Neural cell (in vitro differentiated cells): ENCODE measurements around the gene ABCA2. TPM values are rescaled to one million over a fixed set of nuclear protein-coding genes. Genes with fewer than 3 reads are reported as not detected.

Experiments used
- H2AFZ ChIP-seq: fragments of 200-600, 300-800 bp; sonication (generic), shearing (Covaris generic); 2 replicates; pipeline ENCODE4 v1.6.0; 2014; ENCODE audit warnings: low read depth, mild to moderate bottlenecking, antibody characterized with exemption, low read length, moderate library complexity
- H3F3A ChIP-seq: fragments of 200-600 bp; shearing (Covaris generic); 2 replicates; pipeline ENCODE4 v1.6.1; 2016; ENCODE audit warnings: mild to moderate bottlenecking, moderate library complexity, mixed read lengths, antibody characterized with exemption, low read length; ENCODE audit not compliant: insufficient read depth, poor library complexity, severe bottlenecking
- H3K27ac ChIP-seq: fragments of 200-600, 300-800 bp; sonication (generic), shearing (Covaris generic); 2 replicates; pipeline ENCODE4 v1.5.1; 2014; ENCODE audit warnings: mild to moderate bottlenecking, low read length, moderate library complexity
- H3K27me3 ChIP-seq: fragments of 300-800, 200-600 bp; sonication (generic), shearing (Covaris generic); 2 replicates; pipeline ENCODE4 v1.6.0; 2014; ENCODE audit warnings: mild to moderate bottlenecking, low read depth, low read length, moderate library complexity; ENCODE audit not compliant: insufficient read depth
- H3K36me3 ChIP-seq: fragments of 300-800, 200-600 bp; sonication (generic), shearing (Covaris generic); 2 replicates; pipeline ENCODE4 v1.5.1; 2014; ENCODE audit warnings: mild to moderate bottlenecking, antibody characterized with exemption, low read length, moderate library complexity; ENCODE audit not compliant: insufficient read depth
- H3K4me2 ChIP-seq: fragments of 300-800, 200-600 bp; sonication (generic), shearing (Covaris generic); 2 replicates; pipeline ENCODE4 v1.6.0; 2014; ENCODE audit warnings: mild to moderate bottlenecking, low read length
- H3K4me3 ChIP-seq: fragments of 300-800, 200-600 bp; sonication (generic), shearing (Covaris generic); 2 replicates; pipeline ENCODE4 v1.5.1; 2014; ENCODE audit warnings: mild to moderate bottlenecking, low read length, moderate library complexity
- H3K79me2 ChIP-seq: fragments of 200-600 bp; shearing (Covaris generic); replicated peaks from 2 replicates; pipeline ENCODE4 v1.6.0; 2014; ENCODE audit warnings: mild to moderate bottlenecking, low read length, moderate library complexity; ENCODE audit not compliant: insufficient read depth
- H3K9ac ChIP-seq: fragments of 300-800, 200-600 bp; sonication (generic), shearing (Covaris generic); 2 replicates; pipeline ENCODE4 v1.6.1; 2016; ENCODE audit warnings: mild to moderate bottlenecking, low read length, mixed read lengths
- H3K9me2 ChIP-seq: fragments of 200-600 bp; shearing (Covaris generic); 2 replicates; pipeline ENCODE4 v1.6.1; 2016; ENCODE audit warnings: mild to moderate bottlenecking, low read length, mixed read lengths; ENCODE audit not compliant: insufficient read depth
- H3K9me3 ChIP-seq: fragments of 200-600, 300-800 bp; sonication (generic), shearing (Covaris generic); 2 replicates; pipeline ENCODE4 v1.6.1; 2016; ENCODE audit warnings: mild to moderate bottlenecking, mixed run types, low read length, moderate library complexity, mixed read lengths
- H4K20me1 ChIP-seq: fragments of 200-600 bp; shearing (Covaris generic); 2 replicates; pipeline ENCODE4 v1.6.1; 2016; ENCODE audit warnings: mild to moderate bottlenecking, mixed run types; ENCODE audit not compliant: insufficient read depth
- CTCF ChIP-seq: fragments of 450-650 bp; IDR thresholded peaks from 2 replicates; pipeline ENCODE4 v1.5.1; 2014; ENCODE audit warnings: antibody characterized with exemption, mild to moderate bottlenecking, moderate library complexity; ENCODE audit not compliant: poor library complexity, severe bottlenecking
- EP300 ChIP-seq: fragments of 450-650 bp; conservative IDR thresholded peaks from 2 replicates; pipeline ENCODE4 v1.6.1; 2014; ENCODE audit warnings: antibody characterized with exemption, mild to moderate bottlenecking, moderate library complexity; ENCODE audit not compliant: poor library complexity, severe bottlenecking
- EZH2 ChIP-seq: fragments of 200-600, 300-800 bp; shearing (Covaris generic), sonication (generic); IDR thresholded peaks from 2 replicates; pipeline ENCODE4 v1.6.1; 2014; ENCODE audit warnings: antibody characterized with exemption, low read length, borderline replicate concordance, mild to moderate bottlenecking; ENCODE audit not compliant: insufficient read depth, poor library complexity, severe bottlenecking
- MXI1 ChIP-seq: fragments of 450-650 bp; conservative IDR thresholded peaks from 2 replicates; pipeline ENCODE4 v1.6.1; 2014; ENCODE audit warnings: antibody characterized with exemption, mild to moderate bottlenecking; ENCODE audit not compliant: poor library complexity, severe bottlenecking
- POLR2AphosphoS5 ChIP-seq: IDR thresholded peaks from 2 replicates; pipeline ENCODE4 v1.6.1; 2012
- RAD21 ChIP-seq: fragments of 450-650 bp; conservative IDR thresholded peaks from 2 replicates; pipeline ENCODE4 v1.6.1; 2014; ENCODE audit warnings: antibody characterized with exemption, mild to moderate bottlenecking, moderate library complexity
- SMC3 ChIP-seq: fragments of 450-650 bp; conservative IDR thresholded peaks from 2 replicates; pipeline ENCODE4 v1.6.1; 2014; ENCODE audit warnings: antibody characterized with exemption, mild to moderate bottlenecking, moderate library complexity; ENCODE audit not compliant: poor library complexity
- TAF1 ChIP-seq: IDR thresholded peaks from 2 replicates; pipeline ENCODE4 v1.6.1; 2012; ENCODE audit warnings: low read depth
- polyA plus RNA-seq: library from polyadenylated mRNA; depleted of rRNA; stranded (reverse); fragments of >200 nt; gene quantifications from 2 replicates; pipeline ENCODE4 v1.2.3, GENCODE V29; 2014
- TF ChIP-seq, protein P1 (sequence below): IDR thresholded peaks from 2 replicates; pipeline ENCODE4 v1.6.1; 2012; ENCODE audit warnings: borderline replicate concordance

ABCA2 gene
- polyA plus RNA-seq, 1 donor from 2014 or later: 30.6 TPM

DNA sequence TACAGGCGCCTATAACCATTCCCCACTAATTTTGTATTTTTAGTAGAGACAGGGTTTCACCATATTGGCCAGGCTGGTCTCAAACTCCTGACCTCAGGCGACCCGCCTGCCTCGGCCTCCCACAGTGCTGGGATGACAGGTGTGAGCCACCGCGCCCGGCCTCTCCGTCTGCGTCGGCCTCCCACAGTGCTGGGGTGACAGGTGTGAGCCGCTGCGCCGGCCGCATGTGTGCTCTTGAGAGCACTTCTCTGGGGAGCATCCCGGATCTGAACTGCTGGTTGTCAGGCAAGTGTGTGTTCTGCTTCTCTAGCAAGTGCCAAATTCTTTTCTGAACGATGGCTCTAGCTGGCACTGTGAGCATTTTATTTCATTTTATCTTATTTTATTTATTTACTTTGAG lies 29.5 kb upstream of the ABCA2 start:
- Histone ChIP-seq H3K4me2 (no peak overlapping the region), H3K4me3 (no peak overlapping the region), H3K27me3 (peaks cover 31% of the 10 kb centered on the region), H3K9ac (no peak overlapping the region), H3K9me3 (no peaks in the 10 kb centered on the region), H3F3A (no peaks in the 10 kb centered on the region), H4K20me1 (no peaks in the 10 kb centered on the region), H3K79me2 (no peaks in the 10 kb centered on the region), H3K27ac (no peak overlapping the region), H2AFZ (no peak overlapping the region), H3K36me3 (no peaks in the 10 kb centered on the region), H3K9me2 (no peaks in the 10 kb centered on the region)
- TF ChIP-seq CTCF: no peak
- TF ChIP-seq, protein P1, sequence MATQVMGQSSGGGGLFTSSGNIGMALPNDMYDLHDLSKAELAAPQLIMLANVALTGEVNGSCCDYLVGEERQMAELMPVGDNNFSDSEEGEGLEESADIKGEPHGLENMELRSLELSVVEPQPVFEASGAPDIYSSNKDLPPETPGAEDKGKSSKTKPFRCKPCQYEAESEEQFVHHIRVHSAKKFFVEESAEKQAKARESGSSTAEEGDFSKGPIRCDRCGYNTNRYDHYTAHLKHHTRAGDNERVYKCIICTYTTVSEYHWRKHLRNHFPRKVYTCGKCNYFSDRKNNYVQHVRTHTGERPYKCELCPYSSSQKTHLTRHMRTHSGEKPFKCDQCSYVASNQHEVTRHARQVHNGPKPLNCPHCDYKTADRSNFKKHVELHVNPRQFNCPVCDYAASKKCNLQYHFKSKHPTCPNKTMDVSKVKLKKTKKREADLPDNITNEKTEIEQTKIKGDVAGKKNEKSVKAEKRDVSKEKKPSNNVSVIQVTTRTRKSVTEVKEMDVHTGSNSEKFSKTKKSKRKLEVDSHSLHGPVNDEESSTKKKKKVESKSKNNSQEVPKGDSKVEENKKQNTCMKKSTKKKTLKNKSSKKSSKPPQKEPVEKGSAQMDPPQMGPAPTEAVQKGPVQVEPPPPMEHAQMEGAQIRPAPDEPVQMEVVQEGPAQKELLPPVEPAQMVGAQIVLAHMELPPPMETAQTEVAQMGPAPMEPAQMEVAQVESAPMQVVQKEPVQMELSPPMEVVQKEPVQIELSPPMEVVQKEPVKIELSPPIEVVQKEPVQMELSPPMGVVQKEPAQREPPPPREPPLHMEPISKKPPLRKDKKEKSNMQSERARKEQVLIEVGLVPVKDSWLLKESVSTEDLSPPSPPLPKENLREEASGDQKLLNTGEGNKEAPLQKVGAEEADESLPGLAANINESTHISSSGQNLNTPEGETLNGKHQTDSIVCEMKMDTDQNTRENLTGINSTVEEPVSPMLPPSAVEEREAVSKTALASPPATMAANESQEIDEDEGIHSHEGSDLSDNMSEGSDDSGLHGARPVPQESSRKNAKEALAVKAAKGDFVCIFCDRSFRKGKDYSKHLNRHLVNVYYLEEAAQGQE: no peak
- no peak for TF ChIP-seq SMC3
- no peak for TF ChIP-seq MXI1
- no peak for TF ChIP-seq RAD21
- TF ChIP-seq TAF1: no peak
- no peak for TF ChIP-seq EZH2
- no peak for TF ChIP-seq EP300
- no peak for TF ChIP-seq POLR2AphosphoS5

DNA sequence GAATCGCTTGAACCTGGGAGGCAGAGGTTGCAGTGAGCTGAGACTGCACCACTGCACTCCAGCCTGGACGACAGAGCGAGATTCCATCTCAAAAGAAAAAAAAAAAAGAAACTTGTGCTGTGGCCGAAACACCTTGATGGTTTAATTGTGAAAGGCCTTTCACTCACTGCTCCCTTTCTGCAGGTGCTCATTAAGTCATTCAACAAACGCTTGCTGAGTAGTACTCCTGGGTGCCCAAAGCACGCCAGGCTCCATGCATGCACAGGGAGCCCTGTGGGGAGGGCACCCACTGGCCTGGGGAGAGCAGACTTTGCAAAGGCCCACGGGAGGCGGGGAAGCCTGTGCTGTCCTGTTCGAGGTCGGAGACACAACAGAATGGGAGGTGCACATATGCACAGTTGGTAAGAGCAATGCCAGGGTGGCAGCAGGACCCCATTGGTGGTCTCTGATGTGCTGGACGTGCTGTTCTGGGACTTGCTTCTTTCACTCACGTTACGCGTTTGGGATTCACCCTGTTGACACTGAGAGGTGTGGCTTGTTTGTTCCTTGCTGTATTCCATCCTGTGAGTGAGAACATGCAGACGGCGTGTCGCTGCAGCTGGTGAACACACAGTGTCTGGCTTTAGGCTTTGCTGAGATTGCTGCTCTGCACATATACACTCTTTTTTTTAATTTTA lies 28.8 kb upstream of the ABCA2 start:
- H2AFZ ChIP-seq: no peak overlapping the region
- no peaks in the 10 kb centered on the region for H3K36me3 ChIP-seq
- no peak overlapping the region for H3K9ac ChIP-seq
- H3K4me2 ChIP-seq: no peak overlapping the region
- no peaks in the 10 kb centered on the region for H4K20me1 ChIP-seq
- H3K9me2 ChIP-seq: no peaks in the 10 kb centered on the region
- peaks cover 38% of the 10 kb centered on the region for H3K27me3 ChIP-seq
- H3F3A ChIP-seq: no peaks in the 10 kb centered on the region
- TF ChIP-seq EZH2 (no peak), EP300 (no peak), SMC3 (no peak), MXI1 (no peak), POLR2AphosphoS5 (no peak), TAF1 (no peak), CTCF (no peak), RAD21 (no peak)
- TF ChIP-seq, protein P1: no peak
- no peaks in the 10 kb centered on the region for H3K9me3 ChIP-seq
- no peak overlapping the region for H3K4me3 ChIP-seq
- no peaks in the 10 kb centered on the region for H3K79me2 ChIP-seq
- H3K27ac ChIP-seq: no peak overlapping the region
